LNCaP clone FGC (cell line): ENCODE results near the gene AFF1.
A peak's percentile ranks its signal among the peaks of the same experiment; 100 is the strongest.

ENCODE experiments used
- DNase-seq: peaks from one replicate; pipeline ENCODE4 v3.0.0-alpha.2; 2011; ENCODE audit warnings: low read depth
- H3K4me3 ChIP-seq: 2 replicates; pipeline ENCODE4 v1.5.1; 2011; ENCODE audit warnings: mild to moderate bottlenecking, low read depth, low read length, control low read depth
- CTCF ChIP-seq: IDR thresholded peaks from 2 replicates; pipeline ENCODE4 v1.5.1; 2012; ENCODE audit warnings: mild to moderate bottlenecking; ENCODE audit not compliant: control insufficient read depth, insufficient read depth; ENCODE audit errors: extremely low read depth

AFF1 gene

GRCh38 chr4:86942185-86942666, 7.4 kb downstream of the AFF1 start:
- TF ChIP-seq CTCF, result no peak
- no peak overlapping the region for H3K4me3 ChIP-seq
- DNase-seq, result peak; percentile 84

- no peak for DNase-seq
- no peak for TF ChIP-seq CTCF
- H3K4me3 ChIP-seq, result no peak overlapping the region
These were observed 10.4 kb downstream of the AFF1 start for GRCh38 chr4:86944964-86945781.

GRCh38 chr4:86946868-86947500, 12.2 kb downstream of the AFF1 start:
- TF ChIP-seq CTCF, result no peak
- H3K4me3 ChIP-seq, result no peak overlapping the region
- DNase-seq, result no peak

- H3K4me3 ChIP-seq, result no peak overlapping the region
- no peak for TF ChIP-seq CTCF
- DNase-seq, result no peak
These were observed 12.8 kb downstream of the AFF1 start for GRCh38 chr4:86947501-86948120.

- DNase-seq, result no peak
- no peak for TF ChIP-seq CTCF
- no peak overlapping the region for H3K4me3 ChIP-seq
These were observed 13.5 kb downstream of the AFF1 start for GRCh38 chr4:86948276-86948675.

GRCh38 chr4:86950831-86951525, 16.2 kb downstream of the AFF1 start:
- DNase-seq, result no peak

More at GRCh38 chr4:86950831-86951525, 16.2 kb downstream of the AFF1 start:
- no peak for TF ChIP-seq CTCF
- H3K4me3 ChIP-seq, result no peak overlapping the region
